GM19397 (cell line): ENCODE results near the gene MRGPRF.

Experiments
- ATAC-seq: cut with Tn5 transposase; IDR thresholded peaks from one replicate; pipeline ENCODE4 v1.9.1; 2021; ENCODE audit warnings: mild to moderate bottlenecking, moderate library complexity; ENCODE audit not compliant: unreplicated experiment

Gene MRGPRF

DNA sequence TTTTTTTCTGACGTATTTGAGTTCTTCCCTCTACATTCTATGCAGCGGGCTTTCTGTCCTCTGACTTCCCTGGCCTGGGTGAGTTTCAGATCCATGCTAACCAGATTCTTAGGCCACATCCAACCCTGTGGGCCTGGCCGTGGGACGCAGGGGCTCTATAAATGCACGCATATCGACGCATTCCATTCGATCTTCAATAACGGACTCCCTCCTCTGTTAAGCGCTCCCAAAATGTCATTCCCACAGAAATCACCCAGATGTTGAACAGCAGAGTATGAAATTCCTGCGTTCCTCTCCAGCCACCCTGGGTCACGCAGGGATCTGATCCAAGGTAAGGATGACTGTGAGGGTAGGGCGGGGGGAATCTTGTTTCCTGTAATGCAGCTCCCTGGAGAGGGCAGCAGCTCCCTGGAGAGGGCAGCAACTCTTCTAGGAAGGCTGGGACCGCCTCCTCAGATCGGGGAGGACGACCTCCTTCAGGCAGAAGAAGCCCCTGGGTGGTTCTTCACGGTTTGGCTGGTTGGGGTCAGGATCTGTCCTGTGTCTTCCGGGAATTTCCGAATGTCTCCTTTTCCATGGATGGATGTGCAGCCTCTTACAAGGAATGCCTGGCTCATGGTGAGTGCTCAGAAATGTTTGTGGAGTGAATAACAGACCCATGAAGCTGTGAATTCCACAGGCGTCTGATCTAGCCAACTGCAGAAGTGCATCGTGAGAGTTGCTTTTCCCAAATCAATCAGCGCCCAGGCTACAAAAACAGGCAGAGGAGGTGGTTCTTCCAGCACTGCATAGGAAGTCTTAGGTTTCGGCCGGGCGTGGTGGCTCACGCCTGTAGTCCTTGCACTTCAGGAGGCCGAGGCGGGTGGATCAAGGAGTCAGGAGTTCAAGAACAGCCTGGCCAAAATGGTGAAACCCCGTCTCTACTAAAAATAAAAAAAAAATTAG lies 44.5 kb downstream of the MRGPRF start:
- no peak for ATAC-seq

DNA sequence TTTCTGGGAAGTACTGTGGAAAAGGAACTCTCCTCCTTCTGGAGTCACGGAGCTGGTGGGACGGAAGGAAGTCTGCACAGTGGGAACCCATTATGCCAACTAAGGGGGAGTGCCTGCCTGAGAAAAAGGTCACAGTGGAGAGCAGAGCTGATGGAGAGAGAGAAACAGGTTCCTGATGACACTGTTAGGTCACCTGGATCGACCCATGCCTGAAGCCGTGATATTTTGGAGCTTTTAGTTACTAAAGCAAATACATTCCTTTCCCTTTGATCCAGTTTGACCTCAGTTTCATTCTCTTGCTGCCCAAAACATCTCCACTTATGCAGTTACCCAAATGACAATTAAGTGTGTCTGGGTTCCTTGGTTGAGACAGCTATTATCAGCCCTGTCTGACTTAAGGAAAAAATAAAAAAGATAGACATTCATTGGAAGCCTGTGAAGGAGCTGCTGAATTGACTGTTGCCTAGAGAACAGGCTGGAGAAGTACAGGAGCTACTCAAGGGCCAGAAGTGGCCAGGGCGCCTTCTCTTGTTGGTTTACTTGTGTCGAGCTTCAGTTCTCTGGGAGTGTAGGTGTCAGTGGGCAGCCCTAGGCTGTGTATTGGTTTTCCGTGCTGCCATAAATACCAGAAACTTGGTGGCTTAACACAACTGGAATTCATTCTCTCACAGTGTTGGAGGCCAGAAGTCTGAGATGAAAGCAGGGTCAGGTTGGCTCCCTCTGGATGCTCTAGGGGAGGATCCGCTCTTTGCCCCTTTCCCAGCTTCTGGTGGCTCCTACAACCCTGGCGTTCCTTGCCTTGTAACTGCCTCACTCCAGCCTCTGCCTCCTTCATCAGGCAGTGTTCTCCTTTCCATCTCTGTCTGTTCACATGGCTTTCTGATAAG lies 45.9 kb downstream of the MRGPRF start:
- ATAC-seq, result no peak

DNA sequence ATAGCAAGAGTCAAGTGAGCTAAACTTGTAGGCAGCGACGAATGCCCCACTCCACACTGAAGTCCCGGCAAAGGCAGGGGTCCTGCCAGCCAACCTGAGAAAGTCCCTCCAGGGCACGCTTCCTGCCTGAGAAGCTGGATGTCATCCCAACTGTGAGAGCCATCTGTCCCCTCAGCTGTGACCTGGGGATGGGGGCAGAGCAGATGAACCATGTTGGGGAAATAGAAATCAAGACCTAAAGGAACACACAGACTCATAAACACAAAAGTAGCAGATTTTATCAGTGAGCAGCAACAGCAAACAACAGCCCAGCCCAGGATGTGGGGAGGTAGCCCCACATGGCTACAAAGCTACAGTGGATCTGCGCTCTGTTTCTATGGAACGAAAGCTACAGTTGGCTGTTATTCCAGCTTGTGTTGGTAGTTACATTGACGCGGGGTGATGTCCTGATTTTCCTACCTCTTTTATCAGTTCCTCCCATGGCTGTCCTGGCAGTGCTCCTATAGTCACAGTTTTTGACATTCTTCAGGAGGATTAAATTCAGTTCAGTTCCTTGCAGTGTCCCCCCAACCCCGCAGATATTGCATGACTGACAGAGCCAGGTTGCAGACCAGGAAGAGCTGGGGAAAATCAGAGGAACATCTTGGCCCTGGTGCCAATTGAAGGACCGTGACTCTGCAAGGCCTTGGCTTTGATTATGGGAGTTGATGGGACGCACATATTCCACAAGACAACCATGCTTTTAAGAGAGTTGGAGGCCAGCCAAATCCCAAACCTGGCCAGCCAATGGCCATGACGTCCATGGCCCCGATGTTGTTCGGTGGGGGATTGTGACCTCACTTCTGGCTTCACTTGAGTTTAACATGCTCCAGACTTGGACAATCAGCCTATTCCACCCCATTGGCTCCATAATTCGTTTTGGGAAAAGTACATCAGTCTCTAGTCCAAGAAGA lies 46.9 kb downstream of the MRGPRF start:
- no peak for ATAC-seq

DNA sequence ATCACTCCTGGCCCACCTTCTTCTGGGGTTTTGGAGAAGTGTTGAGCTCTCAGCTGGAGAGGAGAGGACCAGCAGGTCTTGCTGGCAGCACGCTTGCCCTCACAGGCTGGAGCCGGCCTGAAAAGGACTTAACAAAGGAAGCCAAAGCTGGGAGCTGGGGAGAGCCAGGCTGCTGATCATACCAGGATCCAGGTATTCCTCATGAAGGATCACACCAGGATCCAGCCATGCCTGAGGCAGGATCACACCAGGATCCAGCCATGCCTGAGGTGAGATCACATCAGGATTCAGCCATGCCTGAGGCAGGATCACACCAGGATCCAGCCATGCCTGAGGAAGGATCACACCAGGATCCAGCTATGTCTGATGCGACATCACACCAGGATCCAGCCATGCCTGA lies 49.3 kb downstream of the MRGPRF start:
- ATAC-seq, result no peak

DNA sequence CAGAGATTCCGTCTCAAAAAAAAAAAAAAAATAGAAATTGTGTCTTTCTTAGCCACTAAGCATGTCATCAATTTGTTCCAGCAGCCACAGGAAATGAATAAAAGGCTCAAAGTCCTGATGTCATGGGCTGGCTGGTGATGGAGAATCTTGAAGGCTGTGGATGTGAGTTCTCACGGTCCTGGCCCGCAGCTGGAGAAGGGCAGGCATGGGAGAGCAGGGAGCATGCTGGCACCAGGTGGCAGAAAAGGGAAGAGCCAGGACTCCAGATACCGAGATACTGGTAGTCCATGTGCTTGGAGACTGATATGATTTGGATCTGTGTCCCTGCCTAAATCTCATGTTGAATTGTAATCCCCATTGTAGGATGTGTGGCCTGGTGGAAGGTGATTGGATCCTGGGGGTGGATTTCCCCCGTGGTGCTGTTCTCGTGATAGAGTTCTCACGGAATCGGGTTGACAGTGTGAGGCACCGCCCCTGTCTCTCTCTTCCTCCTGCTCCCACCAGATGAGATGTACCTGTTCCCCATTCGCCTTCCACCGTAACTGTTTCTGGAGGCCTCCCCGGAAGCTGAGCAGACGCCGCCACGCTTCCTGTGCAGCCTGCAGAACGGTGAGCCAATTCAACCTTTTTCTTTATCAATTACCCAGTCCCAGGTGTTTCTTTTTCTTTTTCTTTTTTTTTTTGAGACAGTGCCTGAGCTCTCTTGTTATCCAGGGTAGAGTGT lies 50.4 kb downstream of the MRGPRF start:
- ATAC-seq, result no peak

DNA sequence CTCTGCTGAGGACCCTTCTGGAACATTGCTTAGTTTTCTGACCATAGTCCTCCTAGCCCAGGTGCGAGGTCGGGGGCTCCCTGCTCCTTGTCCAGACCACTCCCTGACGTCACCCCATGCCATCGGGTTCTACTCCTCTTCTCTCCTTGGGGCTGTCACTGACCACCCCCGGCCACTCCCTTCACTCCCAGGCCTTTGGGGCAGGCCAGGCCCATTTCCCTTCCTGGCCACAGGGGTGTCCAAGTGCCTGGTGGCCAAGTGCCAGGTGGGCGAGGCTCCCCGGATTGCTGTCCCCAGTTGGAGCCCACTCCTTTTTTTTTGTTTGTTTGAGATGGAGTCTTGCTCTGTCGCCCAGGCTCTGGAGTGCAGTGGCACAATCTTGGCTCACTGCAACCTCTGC lies 51.8 kb downstream of the MRGPRF start:
- no peak for ATAC-seq

DNA sequence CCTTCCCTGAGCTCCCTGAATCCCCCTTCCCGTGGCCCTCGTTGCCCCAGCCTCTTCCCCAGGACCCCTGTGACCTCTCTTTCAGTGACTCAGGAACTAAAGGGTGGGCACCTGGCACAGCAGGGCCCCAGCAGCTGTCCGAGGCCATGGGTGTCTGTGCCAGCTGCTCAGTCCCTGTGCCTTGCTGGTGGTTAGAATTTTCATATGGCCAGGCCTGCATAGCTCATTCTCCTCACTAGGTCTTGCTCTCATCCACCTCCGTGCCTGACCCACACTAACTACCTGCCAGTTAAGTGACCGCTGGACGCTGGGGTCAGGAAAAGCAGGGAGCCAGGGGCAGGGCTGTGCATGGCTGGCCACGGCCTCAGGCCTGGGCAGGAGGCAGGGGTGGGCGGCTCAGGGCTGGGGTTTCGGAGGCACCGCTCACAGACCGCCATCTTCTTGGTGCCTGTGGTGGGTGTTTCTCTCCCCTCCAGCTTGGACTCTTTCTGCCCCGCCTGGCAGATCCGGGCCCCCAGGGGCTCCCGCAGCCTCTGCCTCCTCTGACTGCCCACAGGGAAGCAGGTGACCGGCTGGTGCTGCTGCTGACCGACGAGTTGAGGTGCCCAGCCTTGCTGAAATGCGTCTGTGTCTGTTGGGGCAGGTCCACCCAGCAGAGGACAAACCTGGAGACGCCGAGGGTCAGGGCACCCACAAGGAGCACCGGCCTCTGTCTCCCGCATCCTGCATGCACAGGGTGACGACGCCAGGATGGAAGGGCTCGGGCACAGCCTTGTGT lies 52.6 kb downstream of the MRGPRF start:
- no peak for ATAC-seq

DNA sequence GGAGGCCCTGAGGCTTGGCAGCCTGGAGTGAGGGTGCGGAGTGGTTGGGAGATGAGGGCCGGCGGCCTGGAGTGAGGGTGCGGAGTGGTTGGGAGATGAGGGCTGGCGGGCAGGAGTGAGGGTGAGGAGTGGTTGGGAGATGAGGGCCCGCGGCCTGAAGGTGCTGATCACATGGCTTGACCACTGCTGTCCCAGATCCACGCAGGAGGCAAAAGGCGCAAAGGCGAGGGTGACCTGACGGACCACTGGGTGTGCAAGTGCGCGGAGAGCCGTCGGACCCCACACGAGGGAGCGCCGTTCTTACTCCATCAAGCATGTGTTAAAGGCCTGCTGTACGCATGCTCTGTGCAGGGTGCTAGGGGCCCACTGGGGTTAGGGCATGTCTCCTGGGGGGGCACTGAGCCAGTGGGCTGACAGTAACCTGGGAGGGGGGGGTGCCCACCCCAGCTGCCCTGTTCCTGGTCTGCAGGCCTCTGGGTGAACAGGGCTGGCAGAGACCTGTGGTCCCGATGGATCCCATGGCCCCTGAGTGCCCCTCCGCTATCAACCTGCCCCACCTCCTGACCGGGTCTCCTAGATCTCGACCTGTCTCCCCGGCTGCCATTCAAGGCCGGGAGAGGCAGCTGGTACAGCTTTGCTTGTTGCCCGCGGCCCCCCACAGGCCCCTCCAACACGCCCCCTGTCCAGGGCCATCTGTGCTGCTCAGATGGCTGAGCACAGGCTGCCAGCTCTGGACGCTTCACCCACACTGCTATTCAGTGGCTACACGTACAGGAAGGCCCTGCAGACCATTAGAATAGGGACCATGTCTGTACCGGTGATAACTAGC lies 53.4 kb downstream of the MRGPRF start:
- ATAC-seq, result no peak

DNA sequence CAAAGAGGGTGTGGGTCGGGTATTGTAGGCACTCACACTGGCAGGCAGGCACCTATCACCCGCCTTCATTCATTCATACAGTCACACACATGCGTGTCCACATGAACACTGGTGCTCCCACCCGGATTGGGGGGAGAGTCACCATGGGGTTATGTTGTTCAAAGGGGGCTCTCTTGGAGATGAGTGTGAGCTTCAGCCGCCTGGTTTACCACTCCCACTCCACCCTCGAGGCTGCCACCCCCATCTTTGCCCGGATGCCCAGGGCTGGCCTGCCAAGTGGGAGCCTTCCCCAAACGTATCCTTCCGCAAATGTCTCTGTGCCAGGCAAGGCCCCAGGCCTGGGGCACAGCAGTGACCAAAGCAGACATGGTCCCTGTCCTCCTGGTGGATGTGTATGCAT lies 54.8 kb downstream of the MRGPRF start:
- ATAC-seq, result no peak

DNA sequence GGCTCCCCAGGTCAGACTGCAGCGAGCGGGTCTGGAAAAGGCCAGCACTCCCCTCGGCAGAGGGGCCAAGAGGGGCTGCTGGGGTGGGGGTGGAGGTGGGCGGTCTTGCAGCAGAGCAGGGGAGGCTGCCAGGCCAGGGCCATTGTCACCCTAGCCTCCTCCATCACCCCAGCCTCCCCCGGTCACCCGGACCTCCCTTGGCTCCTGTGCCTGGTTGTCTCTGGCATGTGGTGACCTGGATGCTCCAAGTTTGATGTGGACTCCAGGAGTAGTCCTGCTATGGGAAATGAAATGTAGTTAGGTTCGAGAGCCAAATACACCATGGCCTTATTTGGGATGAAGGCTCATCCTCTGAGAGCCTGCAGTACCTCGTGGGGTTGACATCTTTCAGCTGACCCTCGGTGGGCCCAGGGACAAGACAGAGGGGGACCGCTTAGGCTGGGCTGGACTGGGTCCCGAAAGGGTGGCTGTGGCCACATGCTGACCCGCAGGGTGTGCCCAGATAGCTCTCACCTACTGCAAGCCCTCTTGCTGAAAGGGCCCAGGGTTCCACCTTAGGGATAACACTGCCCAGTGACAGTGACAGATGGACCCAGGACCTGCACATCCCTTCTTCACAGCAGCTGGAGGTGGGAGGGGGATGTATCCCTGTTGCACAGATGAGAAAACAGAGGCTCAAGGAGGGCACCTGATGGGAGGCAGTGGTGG lies 56.3 kb downstream of the MRGPRF start:
- no peak for ATAC-seq

DNA sequence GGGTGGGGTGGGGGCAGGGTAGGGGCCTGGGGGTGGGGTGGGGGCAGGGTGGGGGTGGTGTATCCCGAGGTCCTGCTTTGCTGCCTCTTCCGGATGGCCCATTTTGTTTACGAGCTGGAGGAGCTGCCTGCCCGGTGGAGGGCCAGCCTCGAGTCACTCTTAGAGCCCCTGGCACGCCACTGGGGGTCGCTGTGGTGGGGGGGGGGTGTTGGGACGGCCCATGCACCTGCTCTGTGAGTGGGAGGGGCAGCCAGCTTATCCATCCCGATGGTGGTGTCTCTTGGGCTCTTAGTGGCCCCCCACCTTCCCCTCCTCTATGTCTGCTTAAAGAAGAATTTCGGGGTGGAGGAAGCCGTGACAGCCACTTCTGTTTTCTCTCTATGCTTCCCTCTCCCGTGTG lies 56.9 kb downstream of the MRGPRF start:
- ATAC-seq, result no peak

DNA sequence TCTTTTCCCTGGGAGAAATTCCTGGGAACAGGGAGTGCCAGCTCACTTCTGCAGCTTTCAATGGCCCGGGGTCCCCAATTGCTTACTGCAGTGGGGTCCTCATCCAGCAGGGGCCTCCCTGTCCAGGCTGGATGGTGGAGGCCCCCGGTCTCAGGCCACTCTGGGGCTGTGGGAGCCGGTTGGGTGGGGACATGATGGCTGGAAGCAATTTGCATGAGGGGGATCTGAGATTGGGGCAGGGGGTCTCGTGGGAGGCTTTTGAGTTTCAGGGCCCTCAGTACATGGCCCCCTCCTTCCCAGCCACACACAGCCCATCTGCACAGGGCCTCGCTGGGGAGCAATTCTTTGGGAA lies 57.5 kb downstream of the MRGPRF start:
- ATAC-seq, result no peak

DNA sequence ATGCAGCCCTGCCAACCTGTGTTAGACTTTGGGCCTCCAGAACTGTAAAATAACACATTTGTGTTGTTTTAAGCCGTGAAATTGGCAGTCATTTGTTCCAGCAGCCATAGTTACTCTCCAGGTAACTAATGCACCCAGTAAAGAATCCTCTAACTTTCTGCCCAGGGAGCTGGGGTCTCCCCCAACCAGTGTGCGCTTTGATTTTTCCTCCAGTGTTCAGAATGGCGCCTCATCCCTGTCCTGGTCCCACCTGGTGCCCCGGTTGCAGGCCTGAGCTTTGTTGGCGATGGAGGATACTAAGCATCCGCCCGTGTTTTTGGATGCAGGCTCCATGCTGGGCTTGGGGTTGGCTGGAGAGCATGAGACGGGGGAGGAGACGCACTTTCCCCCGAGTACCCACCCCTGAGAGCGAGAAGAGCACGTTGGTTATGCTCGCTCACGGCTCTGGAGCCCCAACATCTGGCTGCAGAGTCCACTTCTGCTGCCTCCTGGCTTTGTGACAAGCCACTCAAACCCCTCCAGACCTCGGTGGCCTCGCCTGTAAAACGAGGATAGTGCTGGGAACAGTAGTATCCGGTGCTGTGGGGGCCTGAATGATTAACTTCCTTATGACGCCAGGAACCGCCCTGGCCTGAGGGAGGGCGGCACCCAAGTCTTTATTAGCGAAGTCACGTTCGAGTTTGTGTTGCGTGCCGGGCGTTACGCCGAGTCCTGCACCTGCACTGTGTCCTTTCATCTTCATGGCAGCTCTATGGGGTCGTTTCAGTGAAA lies 58.0 kb downstream of the MRGPRF start:
- ATAC-seq, result no peak
